K562 (cell line): ENCODE results near the gene FUBP3. TPM values are rescaled to one million over a fixed set of nuclear protein-coding genes. Genes with fewer than 3 reads are reported as not detected.

Source experiments
- EWSR1 ChIP-seq: fragments of 450-650 bp; IDR thresholded peaks from 2 replicates; pipeline ENCODE4 v1.6.1; 2018; ENCODE audit warnings: borderline replicate concordance, mild to moderate bottlenecking, low read depth, moderate library complexity; ENCODE audit not compliant: partially characterized antibody
- GTF2F1 ChIP-seq: IDR thresholded peaks from 2 replicates; pipeline ENCODE4 v1.6.1; 2011; ENCODE audit warnings: low read depth, low read length, improper control_type of control experiment
- NONO ChIP-seq, 2 experiments: fragments of 200-400 bp in 1 of 2; fragments of 450-650 bp in 1 of 2; formaldehyde crosslinking in 1 of 2; IDR thresholded peaks; 2 replicates each; pipeline ENCODE4 v1.6.1; 2017; ENCODE audit warnings: low read depth in 2 of 2, mild to moderate bottlenecking in 2 of 2, moderate library complexity in 2 of 2, low read length in 1 of 2
- TAF1 ChIP-seq: IDR thresholded peaks from 2 replicates; pipeline ENCODE4 v1.6.1; 2011; ENCODE audit warnings: mild to moderate bottlenecking, low read length, moderate library complexity; ENCODE audit not compliant: insufficient read depth, control insufficient read depth, severe bottlenecking; ENCODE audit errors: extremely low read depth
- ZFX ChIP-seq: sonication (generic); formaldehyde crosslinking; IDR thresholded peaks from 2 replicates; pipeline ENCODE4 v1.8.0; 2022; ENCODE audit warnings: mild to moderate bottlenecking, missing genetic modification reagents, moderate library complexity
- ZNF318 ChIP-seq, 2 experiments: fragments of 450-650 bp; IDR thresholded peaks; 2 replicates each; pipeline ENCODE4 v1.6.1; 2016; ENCODE audit warnings: mild to moderate bottlenecking in 2 of 2, borderline replicate concordance in 1 of 2, low read depth in 1 of 2, moderate library complexity in 1 of 2
- ZNF507 ChIP-seq: conservative IDR thresholded peaks from 2 replicates; pipeline ENCODE4 v1.6.1; 2017; ENCODE audit warnings: missing genetic modification characterization, missing compliant biosample characterization
- ZNF518B ChIP-seq: fragments of 250-450 bp; sonication (Bioruptor Pico); IDR thresholded peaks from 2 replicates; pipeline ENCODE4 v1.5.0; 2021; ENCODE audit warnings: mild to moderate bottlenecking, moderate library complexity
- polyA plus RNA-seq, 8 experiments: library from polyadenylated mRNA; depleted of rRNA in 4 of 8; stranded (reverse) in 5 of 8; unstranded in 3 of 8; fragments of >200 nt; fragmentation: Nextera tagmentation in 2 of 8; fragmentation: Illumina TruSeq in 1 of 8; extraction: Ambion mirVana in 2 of 8; extraction: Trizol in 1 of 8; gene quantifications; 2 replicates each; pipeline versions ENCODE4 v1.2.1 to v1.2.3, GENCODE V29; 2011 to 2014; ENCODE audit warnings: inconsistent platforms in 1 of 8, missing spikeins in 1 of 8
- total RNA-seq, 7 experiments: library from RNA; depleted of rRNA in 6 of 7; stranded (reverse); fragments of >200 nt in 6 of 7; fragmentation: Illumina TruSeq in 2 of 7; extraction: Trizol in 2 of 7; gene quantifications; 2 replicates each; pipeline versions ENCODE4 v1.2.1 to v1.2.3, GENCODE V29; 2011 to 2021; ENCODE audit warnings: low replicate concordance in 1 of 7
- TF ChIP-seq, protein P1 (sequence below): conservative IDR thresholded peaks from 2 replicates; pipeline ENCODE4 v1.6.1; 2011; ENCODE audit warnings: low read depth, mild to moderate bottlenecking, low read length; ENCODE audit not compliant: control insufficient read depth

Gene FUBP3
- total and polyA plus RNA-seq, 9 of the 15 experiments (the other 6 are each of a cell fraction or from before 2014, with no cell fraction given) = 3.0 to 64.0 (median 48.1) TPM

- peak; percentile 61 for TF ChIP-seq ZFX (CRISPR knock-in tag)
- no peak for TF ChIP-seq NONO (IDR thresholded peaks at IDR 0.05; ENCODE audit: low read depth in 2 of 2, low read length in 1 of 2)
- TF ChIP-seq ZNF518B = no peak
- no peak for TF ChIP-seq TAF1
- TF ChIP-seq ZNF507 (tag) = no peak
- no peak for TF ChIP-seq EWSR1
- no peak for TF ChIP-seq GTF2F1
- no peak for TF ChIP-seq ZNF318 (IDR thresholded peaks at IDR 0.05; ENCODE audit: borderline replicate concordance in 1 of 2, low read depth in 1 of 2)
- TF ChIP-seq, protein P1, sequence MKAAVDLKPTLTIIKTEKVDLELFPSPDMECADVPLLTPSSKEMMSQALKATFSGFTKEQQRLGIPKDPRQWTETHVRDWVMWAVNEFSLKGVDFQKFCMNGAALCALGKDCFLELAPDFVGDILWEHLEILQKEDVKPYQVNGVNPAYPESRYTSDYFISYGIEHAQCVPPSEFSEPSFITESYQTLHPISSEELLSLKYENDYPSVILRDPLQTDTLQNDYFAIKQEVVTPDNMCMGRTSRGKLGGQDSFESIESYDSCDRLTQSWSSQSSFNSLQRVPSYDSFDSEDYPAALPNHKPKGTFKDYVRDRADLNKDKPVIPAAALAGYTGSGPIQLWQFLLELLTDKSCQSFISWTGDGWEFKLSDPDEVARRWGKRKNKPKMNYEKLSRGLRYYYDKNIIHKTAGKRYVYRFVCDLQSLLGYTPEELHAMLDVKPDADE = peak; percentile 28; the same call in 1 of the 2 replicates
Observed at GRCh38 chr9:130680836-130681768, 101.7 kb downstream of the FUBP3 start (continued).
